Right lung (tissue), 5 donors: ENCODE results near the gene TLE6. TPM values are rescaled to one million over a fixed set of nuclear protein-coding genes. Genes with fewer than 3 reads are reported as not detected.

ENCODE experiments used
- polyA plus RNA-seq, 5 donors: library from polyadenylated mRNA; unstranded; fragments of 120-200 nt; gene quantifications; one replicate each; pipeline versions ENCODE4 v1.2.1 to v1.2.3, GENCODE V29; 2013; ENCODE audit warnings: inconsistent platforms in 1 of 5, low replicate concordance in 1 of 5; ENCODE audit not compliant: insufficient read length in 5 of 5, insufficient read depth in 1 of 5

The TLE6 gene
- polyA plus RNA-seq, 5 donors, result 8.2 to 13.6 (median 11.8) TPM

Other genes starting within 250 kb of the TLE6 start
- gene SLC39A3, start 237.5 kb upstream of the TLE6 start, polyA plus RNA-seq, result 10 to 100 TPM; 19.6 to 28.9 (median 21.5) TPM
- 10 to 100 TPM; 38.2 to 65.9 (median 46.2) TPM for gene SGTA, start 194.3 kb upstream of the TLE6 start, polyA plus RNA-seq
- 10 to 100 TPM; 34.5 to 58.3 (median 38.7) TPM for gene THOP1, start 192.1 kb upstream of the TLE6 start, polyA plus RNA-seq
- 1 to 10 TPM; 6.8 to 9.1 (median 8.6) TPM for gene ZNF554, start 157.7 kb upstream of the TLE6 start, polyA plus RNA-seq
- gene ZNF555, start 136.1 kb upstream of the TLE6 start, polyA plus RNA-seq, result 10 to 100 TPM in 2 of 5 donors, 1 to 10 TPM in 3; 8.1 to 12.9 (median 9.4) TPM
- 1 to 10 TPM in 1 of 5 donors, under 1 TPM in 3, not detected in 1; 0.09 to 1.2 (median 0.21) TPM for gene ZNF556, start 110.2 kb upstream of the TLE6 start, polyA plus RNA-seq
- gene ZNF57, start 76.6 kb upstream of the TLE6 start, polyA plus RNA-seq, result 1 to 10 TPM; 6.1 to 7.9 (median 7.1) TPM
- gene ZNF77, start 32.6 kb upstream of the TLE6 start, polyA plus RNA-seq, result 10 to 100 TPM in 1 of 5 donors, 1 to 10 TPM in 4; 7.7 to 11.1 (median 8.8) TPM
- gene TLE2, start 51.7 kb downstream of the TLE6 start, polyA plus RNA-seq, result 100 to 1,000 TPM; 136 to 267 (median 184) TPM
- 1,000 to 10,000 TPM in 1 of 5 donors, 100 to 1,000 TPM in 4; 691 to 1,051 (median 791) TPM for gene TLE5, start 84.9 kb downstream of the TLE6 start, polyA plus RNA-seq
- 10 to 100 TPM; 43.6 to 67.9 (median 54.6) TPM for gene GNA11, start 116.8 kb downstream of the TLE6 start, polyA plus RNA-seq
- 1 to 10 TPM; 1.7 to 3.9 (median 2.3) TPM for gene GNA15, start 158.5 kb downstream of the TLE6 start, polyA plus RNA-seq
- 1 to 10 TPM; 1.2 to 2.8 (median 1.7) TPM for gene S1PR4, start 201.2 kb downstream of the TLE6 start, polyA plus RNA-seq
- 10 to 100 TPM; 22.1 to 52.4 (median 34.4) TPM for gene NCLN, start 208.4 kb downstream of the TLE6 start, polyA plus RNA-seq
- gene CELF5, start 247.1 kb downstream of the TLE6 start, polyA plus RNA-seq, result 1 to 10 TPM; 1.3 to 4.1 (median 2.3) TPM